Vagina (tissue), 2 donors: ENCODE data around the gene ATP6V0C.

ENCODE experiments used
- POLR2A ChIP-seq, 2 donors: fragments of 450-650 bp; IDR thresholded peaks; one replicate each; pipeline ENCODE4 v1.6.1; 2017; ENCODE audit warnings: antibody characterized with exemption in 2 of 2, mild to moderate bottlenecking in 2 of 2, moderate library complexity in 2 of 2
- TF ChIP-seq, protein P1 (sequence below), 3 experiments: fragments of 450-650 bp in 2 of 3; fragments of 200-600 bp in 1 of 3; sonication (generic) in 1 of 3; IDR thresholded peaks; one replicate each; pipeline ENCODE4 v1.5.1; 2017 to 2019; ENCODE audit warnings: antibody characterized with exemption in 3 of 3, mild to moderate bottlenecking in 2 of 3, moderate library complexity in 2 of 3

DNA sequence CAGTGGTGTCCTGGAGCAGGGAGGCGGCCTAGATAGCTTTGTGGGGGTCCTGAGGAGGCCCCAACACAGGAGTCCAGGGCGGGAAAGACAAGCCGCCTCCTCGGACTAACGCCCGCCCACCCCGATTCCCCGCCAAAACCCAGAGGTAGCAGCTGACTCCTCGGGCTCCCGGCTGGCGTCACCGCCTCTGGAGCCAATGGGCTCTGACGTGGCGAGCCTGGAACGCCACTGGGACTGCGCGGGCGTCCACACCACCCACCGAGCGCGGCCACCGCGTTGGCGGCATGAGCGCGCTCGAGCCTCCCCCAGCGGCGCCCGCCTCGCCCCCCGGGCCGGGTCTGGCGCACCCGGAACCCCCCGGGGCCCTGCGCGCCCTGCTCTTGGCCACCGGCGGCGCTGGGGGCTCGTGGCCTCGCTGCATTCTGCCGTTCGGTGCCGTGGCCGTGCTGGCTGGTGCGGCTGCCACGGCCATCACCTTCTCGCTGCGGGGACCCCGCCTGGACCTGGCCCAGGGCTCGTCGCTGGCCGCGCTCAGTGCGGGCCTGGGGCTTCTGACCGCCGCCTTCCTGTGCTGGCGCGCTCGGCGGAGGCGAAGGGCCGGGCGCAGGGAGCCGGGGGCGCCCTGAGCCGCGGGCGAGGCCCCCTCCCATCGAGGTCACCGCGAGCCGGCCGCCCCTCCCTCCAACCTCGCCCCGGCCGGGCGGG lies 46.1 kb upstream of the ATP6V0C start:
- TF ChIP-seq, protein P1, sequence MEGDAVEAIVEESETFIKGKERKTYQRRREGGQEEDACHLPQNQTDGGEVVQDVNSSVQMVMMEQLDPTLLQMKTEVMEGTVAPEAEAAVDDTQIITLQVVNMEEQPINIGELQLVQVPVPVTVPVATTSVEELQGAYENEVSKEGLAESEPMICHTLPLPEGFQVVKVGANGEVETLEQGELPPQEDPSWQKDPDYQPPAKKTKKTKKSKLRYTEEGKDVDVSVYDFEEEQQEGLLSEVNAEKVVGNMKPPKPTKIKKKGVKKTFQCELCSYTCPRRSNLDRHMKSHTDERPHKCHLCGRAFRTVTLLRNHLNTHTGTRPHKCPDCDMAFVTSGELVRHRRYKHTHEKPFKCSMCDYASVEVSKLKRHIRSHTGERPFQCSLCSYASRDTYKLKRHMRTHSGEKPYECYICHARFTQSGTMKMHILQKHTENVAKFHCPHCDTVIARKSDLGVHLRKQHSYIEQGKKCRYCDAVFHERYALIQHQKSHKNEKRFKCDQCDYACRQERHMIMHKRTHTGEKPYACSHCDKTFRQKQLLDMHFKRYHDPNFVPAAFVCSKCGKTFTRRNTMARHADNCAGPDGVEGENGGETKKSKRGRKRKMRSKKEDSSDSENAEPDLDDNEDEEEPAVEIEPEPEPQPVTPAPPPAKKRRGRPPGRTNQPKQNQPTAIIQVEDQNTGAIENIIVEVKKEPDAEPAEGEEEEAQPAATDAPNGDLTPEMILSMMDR (IDR thresholded peaks at IDR 0.05) = no peak
- peak in 1 of 2 donors; percentile 28 for TF ChIP-seq POLR2A (IDR thresholded peaks at IDR 0.05)
